HS-27A (cell line): ENCODE measurements around the gene FOXN4.

Experiments used
- DNase-seq: peaks from one replicate; pipeline ENCODE4 v3.0.0-alpha.2; 2012; ENCODE audit warnings: low read depth, missing footprints

FOXN4 gene

GRCh38 chr12:109305547-109305946, 3.5 kb downstream of the FOXN4 start:
- no peak for DNase-seq

GRCh38 chr12:109304485-109304884, 4.6 kb downstream of the FOXN4 start:
- no peak for DNase-seq

- DNase-seq, result no peak
These were observed 6.3 kb downstream of the FOXN4 start for GRCh38 chr12:109302770-109303169.

- no peak for DNase-seq
These were observed 6.7 kb downstream of the FOXN4 start for GRCh38 chr12:109302358-109302757.

- DNase-seq, result no peak
These were observed 7.4 kb downstream of the FOXN4 start for GRCh38 chr12:109301643-109302168.

GRCh38 chr12:109299849-109300248, 9.2 kb downstream of the FOXN4 start:
- DNase-seq, result no peak

- DNase-seq, result no peak
These were observed 12.7 kb downstream of the FOXN4 start for GRCh38 chr12:109296431-109296830.

- no peak for DNase-seq
These were observed 13.2 kb downstream of the FOXN4 start for GRCh38 chr12:109295764-109296425.

- DNase-seq, result no peak
These were observed 14.7 kb downstream of the FOXN4 start for GRCh38 chr12:109294286-109294796.

- no peak for DNase-seq
These were observed 16.0 kb downstream of the FOXN4 start for GRCh38 chr12:109293106-109293505.

- no peak for DNase-seq
These were observed 16.8 kb downstream of the FOXN4 start for GRCh38 chr12:109292342-109292711.

- DNase-seq, result no peak
These were observed 17.4 kb downstream of the FOXN4 start for GRCh38 chr12:109291521-109292341.

- no peak for DNase-seq
These were observed 18.0 kb downstream of the FOXN4 start for GRCh38 chr12:109291117-109291516.

GRCh38 chr12:109290061-109290460, 19.0 kb downstream of the FOXN4 start:
- DNase-seq, result no peak

- DNase-seq, result no peak
These were observed 19.5 kb downstream of the FOXN4 start for GRCh38 chr12:109289551-109289950.

GRCh38 chr12:109289004-109289403, 20.1 kb downstream of the FOXN4 start:
- DNase-seq, result no peak

GRCh38 chr12:109288571-109288970, 20.5 kb downstream of the FOXN4 start:
- DNase-seq, result no peak

GRCh38 chr12:109287811-109288469, 21.1 kb downstream of the FOXN4 start:
- DNase-seq, result no peak

GRCh38 chr12:109287181-109287580, 21.9 kb downstream of the FOXN4 start:
- no peak for DNase-seq

- DNase-seq, result no peak
These were observed 22.4 kb downstream of the FOXN4 start for GRCh38 chr12:109286652-109287051.

- DNase-seq, result no peak
These were observed 22.8 kb downstream of the FOXN4 start for GRCh38 chr12:109286252-109286651.

GRCh38 chr12:109284392-109284791, 24.7 kb downstream of the FOXN4 start:
- no peak for DNase-seq

- no peak for DNase-seq
These were observed 27.6 kb downstream of the FOXN4 start for GRCh38 chr12:109281452-109281851.
